ENCODE data around the gene TMEM59L.

DNA sequence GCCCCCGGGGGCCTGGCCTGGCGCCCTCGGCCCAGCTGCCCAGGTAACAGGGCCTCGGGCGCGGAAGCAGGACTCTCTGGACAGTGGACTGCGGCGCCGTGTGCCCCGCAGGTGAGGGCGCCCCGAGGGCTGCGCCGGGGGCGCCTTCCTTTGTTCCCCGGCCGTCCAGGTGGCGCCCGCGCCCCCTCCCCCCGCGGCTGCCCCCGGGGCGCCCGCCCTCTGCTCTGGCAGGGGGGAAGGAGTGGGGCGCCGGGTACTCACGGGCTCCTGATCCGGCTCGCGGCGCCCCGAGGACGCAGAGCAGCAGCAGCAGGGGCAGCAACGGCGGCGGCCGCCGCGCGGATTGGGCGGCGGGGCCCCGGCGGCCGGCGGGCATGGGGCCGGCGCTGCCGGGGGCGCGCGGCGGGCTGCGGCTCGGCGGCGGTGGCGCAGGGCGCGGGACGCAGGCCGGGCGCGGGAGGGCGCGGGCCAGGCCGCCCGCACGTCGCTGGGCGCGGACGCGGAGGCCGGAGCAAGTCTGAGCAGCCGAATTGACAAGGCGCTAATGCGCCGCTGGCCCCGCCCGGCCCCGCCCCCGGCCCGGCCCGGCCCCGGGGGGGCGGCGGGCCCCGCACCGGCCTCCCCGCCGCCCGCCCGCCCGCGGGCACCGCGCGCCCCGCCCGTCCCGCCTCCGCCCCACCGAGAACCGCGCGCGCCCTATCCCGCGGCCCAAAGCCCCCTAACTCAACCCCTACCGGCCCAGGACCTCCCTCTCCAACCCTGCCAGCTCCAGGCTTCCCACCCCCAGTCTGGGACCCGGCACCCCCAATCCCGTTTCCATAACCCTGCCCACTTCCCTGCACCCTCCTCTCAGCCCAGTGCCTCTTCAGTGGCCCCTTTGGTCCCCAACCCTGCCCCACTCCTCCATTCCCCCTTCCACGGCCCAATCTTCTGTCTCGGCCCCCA lies 6.1 kb upstream of the TMEM59L start, which contains the start of gene CRLF1:
- TF ChIP-seq, protein P1, sequence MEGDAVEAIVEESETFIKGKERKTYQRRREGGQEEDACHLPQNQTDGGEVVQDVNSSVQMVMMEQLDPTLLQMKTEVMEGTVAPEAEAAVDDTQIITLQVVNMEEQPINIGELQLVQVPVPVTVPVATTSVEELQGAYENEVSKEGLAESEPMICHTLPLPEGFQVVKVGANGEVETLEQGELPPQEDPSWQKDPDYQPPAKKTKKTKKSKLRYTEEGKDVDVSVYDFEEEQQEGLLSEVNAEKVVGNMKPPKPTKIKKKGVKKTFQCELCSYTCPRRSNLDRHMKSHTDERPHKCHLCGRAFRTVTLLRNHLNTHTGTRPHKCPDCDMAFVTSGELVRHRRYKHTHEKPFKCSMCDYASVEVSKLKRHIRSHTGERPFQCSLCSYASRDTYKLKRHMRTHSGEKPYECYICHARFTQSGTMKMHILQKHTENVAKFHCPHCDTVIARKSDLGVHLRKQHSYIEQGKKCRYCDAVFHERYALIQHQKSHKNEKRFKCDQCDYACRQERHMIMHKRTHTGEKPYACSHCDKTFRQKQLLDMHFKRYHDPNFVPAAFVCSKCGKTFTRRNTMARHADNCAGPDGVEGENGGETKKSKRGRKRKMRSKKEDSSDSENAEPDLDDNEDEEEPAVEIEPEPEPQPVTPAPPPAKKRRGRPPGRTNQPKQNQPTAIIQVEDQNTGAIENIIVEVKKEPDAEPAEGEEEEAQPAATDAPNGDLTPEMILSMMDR (IDR thresholded peaks at IDR 0.05) = no peak
- TF ChIP-seq POLR2A (IDR thresholded peaks at IDR 0.05) = no peak
